ENCODE data around the gene MIGA2.
A peak's percentile ranks its signal among the peaks of the same experiment; 100 is the strongest.

MIGA2 gene

GRCh38 chr9:129118799-129119198 is 82.4 kb downstream of the MIGA2 start:
- no peak for DNase-seq

GRCh38 chr9:129121483-129121882 is 85.1 kb downstream of the MIGA2 start:
- peak in 24 of 56 donors; percentile 7 to 75 (median 21) for DNase-seq
